Keratinocyte (primary cell): Measurements from ENCODE around the gene ITGAE. TPM values are rescaled to one million over a fixed set of nuclear protein-coding genes. Genes with fewer than 3 reads are reported as not detected.
"Not testable (repeated sequence)": the region's sequence is repeated elsewhere in the genome, so short reads cannot be mapped to it uniquely, and the experiment has no call there.

ENCODE experiments used
- DNase-seq: peaks from one replicate; pipeline ENCODE4 v3.0.0-alpha.2; 2011; ENCODE audit warnings: low read depth, missing footprints, low spot score
- FAIRE-seq: peaks from 2 replicates; lab custom pipeline; 2011; peaks lifted over from hg19 to GRCh38; lab: Jason Lieb, UNC
- H2AFZ ChIP-seq: 2 replicates; pipeline ENCODE4 v1.6.0; 2012; ENCODE audit warnings: low read length, control low read depth, inconsistent platforms; ENCODE audit not compliant: control insufficient read depth
- H3K27ac ChIP-seq: 2 replicates; pipeline ENCODE4 v1.5.1; 2011; ENCODE audit warnings: low read length; ENCODE audit not compliant: control insufficient read depth, insufficient read depth
- H3K27me3 ChIP-seq: 3 replicates; pipeline ENCODE4 v1.6.0; 2011; ENCODE audit warnings: low read length; ENCODE audit not compliant: control insufficient read depth, insufficient read depth; ENCODE audit errors: extremely low read depth
- H3K36me3 ChIP-seq, 2 experiments: 2 replicates in 1 of 2; 3 replicates in 1 of 2; pipeline ENCODE4 v1.5.1; 2011; ENCODE audit warnings: low read length in 2 of 2, mild to moderate bottlenecking in 1 of 2; ENCODE audit not compliant: control insufficient read depth in 2 of 2, insufficient read depth in 2 of 2; ENCODE audit errors: extremely low read depth in 1 of 2
- H3K4me1 ChIP-seq: 3 replicates; pipeline ENCODE4 v1.5.1; 2011; ENCODE audit warnings: low read length; ENCODE audit not compliant: control insufficient read depth, insufficient read depth; ENCODE audit errors: extremely low read depth
- H3K4me2 ChIP-seq: 3 replicates; pipeline ENCODE4 v1.6.0; 2011; ENCODE audit warnings: low read depth, low read length; ENCODE audit not compliant: control insufficient read depth, insufficient read depth; ENCODE audit errors: extremely low read depth
- H3K4me3 ChIP-seq, 3 experiments: fragments of 200-600 bp in 1 of 3; sonication (generic) in 1 of 3; 2 replicates in 2 of 3; 3 replicates in 1 of 3; pipeline ENCODE4 v1.5.1; 2011 to 2016; ENCODE audit warnings: low read length in 3 of 3, mild to moderate bottlenecking in 3 of 3, control low read depth in 2 of 3, inconsistent platforms in 1 of 3, low read depth in 1 of 3, mixed read lengths in 1 of 3, mixed run types in 1 of 3, moderate library complexity in 1 of 3; ENCODE audit not compliant: control insufficient read depth in 2 of 3, insufficient read depth in 2 of 3; ENCODE audit errors: extremely low read depth in 1 of 3
- H3K79me2 ChIP-seq: 2 replicates; pipeline ENCODE4 v1.6.0; 2012; ENCODE audit warnings: low read length; ENCODE audit not compliant: control insufficient read depth, insufficient read depth
- H3K9ac ChIP-seq: 3 replicates; pipeline ENCODE4 v1.6.0; 2011; ENCODE audit warnings: low read length; ENCODE audit not compliant: control insufficient read depth, insufficient read depth; ENCODE audit errors: extremely low read depth
- H3K9me1 ChIP-seq: 3 replicates; pipeline ENCODE4 v1.6.0; 2011; ENCODE audit warnings: low read length; ENCODE audit not compliant: control insufficient read depth, insufficient read depth; ENCODE audit errors: extremely low read depth
- H3K9me3 ChIP-seq: 2 replicates; pipeline ENCODE4 v1.5.1; 2012; ENCODE audit warnings: low read depth, low read length; ENCODE audit not compliant: control insufficient read depth
- H4K20me1 ChIP-seq: 3 replicates; pipeline ENCODE4 v1.6.0; 2011; ENCODE audit warnings: low read length; ENCODE audit not compliant: control insufficient read depth, insufficient read depth; ENCODE audit errors: extremely low read depth
- EZH2 ChIP-seq: IDR thresholded peaks from one replicate; pipeline ENCODE4 v1.6.1; 2012; ENCODE audit warnings: inconsistent platforms, mild to moderate bottlenecking, low read length, moderate library complexity
- dilution Hi-C: fragments of 300-500 bp; cut with MboI; formaldehyde crosslinking; loops from one replicate; pipeline ENCODE4 v1.7.0; 2020; ENCODE audit warnings: low sequenced_read_pairs; ENCODE audit not compliant: extremely low pct_ligation_motif_present
- polyA plus RNA-seq, 5 experiments: library from polyadenylated mRNA; depleted of rRNA in 3 of 5; stranded (reverse) in 3 of 5; stranded (forward) in 1 of 5; unstranded in 1 of 5; fragments of >200 nt; gene quantifications; 1 replicate in 1 of 5; 2 replicates in 3 of 5; 3 replicates in 1 of 5; pipeline versions ENCODE4 v1.2.1 to v1.2.3, GENCODE V29; 2011 to 2012; ENCODE audit warnings: missing spikeins in 2 of 5, low read depth in 1 of 5, low replicate concordance in 1 of 5
- TF ChIP-seq, protein P1 (sequence below), 3 experiments: IDR thresholded peaks in 1 of 3; conservative IDR thresholded peaks in 1 of 3; optimal IDR thresholded peaks in 1 of 3; 2 replicates in 2 of 3; 3 replicates in 1 of 3; pipeline versions ENCODE3 to v1.5.1; 2011; ENCODE audit warnings: low read length in 3 of 3, mild to moderate bottlenecking in 3 of 3, moderate library complexity in 2 of 3, control low read depth in 1 of 3, inconsistent platforms in 1 of 3; ENCODE audit not compliant: insufficient read depth in 2 of 3; ENCODE audit errors: extremely low read depth in 1 of 3

The ITGAE gene
- polyA plus RNA-seq, 1 donor (not counting 4 experiments of a cell fraction or from before 2014, with no cell fraction given): 66.6 TPM

DNA sequence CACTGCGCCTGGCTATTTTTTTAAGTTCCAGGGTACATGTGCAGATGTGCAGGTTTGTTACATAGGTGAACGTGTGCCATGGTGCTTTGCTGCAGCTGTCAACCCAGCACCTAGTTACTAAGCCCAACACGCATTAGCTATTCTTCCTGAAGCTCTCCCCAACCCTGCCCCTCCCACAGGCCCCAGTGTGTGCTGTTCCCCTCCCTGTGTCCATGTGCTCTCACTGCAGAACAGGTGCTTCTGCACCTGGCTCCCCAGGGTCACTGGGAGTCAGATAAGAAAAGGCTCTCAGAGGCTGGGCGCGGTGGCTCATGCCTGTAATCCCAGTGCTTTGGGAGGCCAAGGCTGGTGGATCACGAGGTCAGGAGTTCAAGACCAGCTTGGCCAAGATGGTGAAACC lies 71.1 kb downstream of the ITGAE start:
- H4K20me1 ChIP-seq: no peaks in the 10 kb centered on the region
- peaks cover 0 to 23% of the 10 kb centered on the region in 2 experiments for H3K36me3 ChIP-seq
- H2AFZ ChIP-seq: no peak overlapping the region
- no peaks in the 10 kb centered on the region for H3K9me3 ChIP-seq
- H3K4me1 ChIP-seq: peaks cover 4% of the 10 kb centered on the region
- H3K4me2 ChIP-seq: no peak overlapping the region
- no peaks in the 10 kb centered on the region for H3K27me3 ChIP-seq
- no peak for FAIRE-seq
- dilution Hi-C loops: no loop called here
- H3K79me2 ChIP-seq: peaks cover 18% of the 10 kb centered on the region
- no peak overlapping the region for H3K4me3 ChIP-seq
- no peaks in the 10 kb centered on the region for H3K9me1 ChIP-seq
- TF ChIP-seq EZH2: no peak
- TF ChIP-seq, protein P1, sequence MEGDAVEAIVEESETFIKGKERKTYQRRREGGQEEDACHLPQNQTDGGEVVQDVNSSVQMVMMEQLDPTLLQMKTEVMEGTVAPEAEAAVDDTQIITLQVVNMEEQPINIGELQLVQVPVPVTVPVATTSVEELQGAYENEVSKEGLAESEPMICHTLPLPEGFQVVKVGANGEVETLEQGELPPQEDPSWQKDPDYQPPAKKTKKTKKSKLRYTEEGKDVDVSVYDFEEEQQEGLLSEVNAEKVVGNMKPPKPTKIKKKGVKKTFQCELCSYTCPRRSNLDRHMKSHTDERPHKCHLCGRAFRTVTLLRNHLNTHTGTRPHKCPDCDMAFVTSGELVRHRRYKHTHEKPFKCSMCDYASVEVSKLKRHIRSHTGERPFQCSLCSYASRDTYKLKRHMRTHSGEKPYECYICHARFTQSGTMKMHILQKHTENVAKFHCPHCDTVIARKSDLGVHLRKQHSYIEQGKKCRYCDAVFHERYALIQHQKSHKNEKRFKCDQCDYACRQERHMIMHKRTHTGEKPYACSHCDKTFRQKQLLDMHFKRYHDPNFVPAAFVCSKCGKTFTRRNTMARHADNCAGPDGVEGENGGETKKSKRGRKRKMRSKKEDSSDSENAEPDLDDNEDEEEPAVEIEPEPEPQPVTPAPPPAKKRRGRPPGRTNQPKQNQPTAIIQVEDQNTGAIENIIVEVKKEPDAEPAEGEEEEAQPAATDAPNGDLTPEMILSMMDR (optimal IDR thresholded peaks at IDR 0.05 in 1 of 3, IDR thresholded peaks at IDR 0.05 in 1 of 3, conservative IDR thresholded peaks at IDR 0.05 in 1 of 3; ENCODE audit: extremely low read depth in 1 of 3, insufficient read depth in 2 of 3, low read length in 3 of 3): no peak
- no peak overlapping the region for H3K27ac ChIP-seq
- no peak overlapping the region for H3K9ac ChIP-seq
- DNase-seq: no peak

GRCh38 chr17:3728099-3728498 lies 72.9 kb downstream of the ITGAE start:
- H3K9ac ChIP-seq, H3K4me3 ChIP-seq, H3K27ac ChIP-seq, H3K9me1 ChIP-seq, DNase-seq, H4K20me1 ChIP-seq, FAIRE-seq, H3K9me3 ChIP-seq, H2AFZ ChIP-seq, H3K4me2 ChIP-seq, H3K4me1 ChIP-seq, dilution Hi-C loops, H3K27me3 ChIP-seq: not testable (repeated sequence)
- Histone ChIP-seq H3K36me3 (peaks cover 0 to 23% of the 10 kb centered on the region in 2 experiments), H3K79me2 (peaks cover 34% of the 10 kb centered on the region)

GRCh38 chr17:3727041-3727440 lies 73.9 kb downstream of the ITGAE start:
- Histone ChIP-seq H3K4me1 (peaks cover 17% of the 10 kb centered on the region), H3K9me3 (no peaks in the 10 kb centered on the region), H4K20me1 (no peaks in the 10 kb centered on the region), H3K4me3 (no peak overlapping the region), H3K79me2 (peaks cover 42% of the 10 kb centered on the region), H2AFZ (no peak overlapping the region), H3K27ac (no peak overlapping the region), H3K36me3 (peaks cover 0 to 30% of the 10 kb centered on the region in 2 experiments), H3K9me1 (peaks cover 2% of the 10 kb centered on the region), H3K4me2 (no peak overlapping the region), H3K9ac (no peak overlapping the region), H3K27me3 (no peaks in the 10 kb centered on the region)
- TF ChIP-seq, protein P1 (optimal IDR thresholded peaks at IDR 0.05 in 1 of 3, IDR thresholded peaks at IDR 0.05 in 1 of 3, conservative IDR thresholded peaks at IDR 0.05 in 1 of 3; ENCODE audit: extremely low read depth in 1 of 3, insufficient read depth in 2 of 3, low read length in 3 of 3): no peak
- no peak for TF ChIP-seq EZH2
- dilution Hi-C loops: no loop called here
- no peak for DNase-seq
- no peak for FAIRE-seq
